Type B pancreatic cell (in vitro differentiated cells): ENCODE measurements around the gene PNMA6E. TPM values are rescaled to one million over a fixed set of nuclear protein-coding genes. Genes with fewer than 3 reads are reported as not detected.

Source experiments
- DNase-seq: peaks from one replicate; pipeline ENCODE4 v3.0.0; 2021; ENCODE audit warnings: mixed read lengths; ENCODE audit not compliant: unreplicated experiment; ENCODE audit errors: extremely low spot score
- H3K27ac Mint-ChIP-seq: 2 replicates; pipeline ENCODE4 v1.8.0; 2021; ENCODE audit warnings: mild to moderate bottlenecking, mixed read lengths
- H3K27me3 Mint-ChIP-seq: 2 replicates; pipeline ENCODE4 v1.8.0; 2021; ENCODE audit warnings: mixed read lengths
- H3K36me3 Mint-ChIP-seq: 2 replicates; pipeline ENCODE4 v1.8.0; 2021; ENCODE audit warnings: mixed read lengths
- H3K4me1 Mint-ChIP-seq: one replicate; pipeline ENCODE4 v1.8.0; 2021; ENCODE audit warnings: mixed read lengths; ENCODE audit not compliant: unreplicated experiment
- H3K4me3 Mint-ChIP-seq: 2 replicates; pipeline ENCODE4 v1.8.0; 2021; ENCODE audit warnings: mild to moderate bottlenecking, mixed read lengths
- H3K9me3 Mint-ChIP-seq: 2 replicates; pipeline ENCODE4 v1.8.0; 2021; ENCODE audit warnings: mixed read lengths
- total RNA-seq: library from RNA; stranded (reverse); gene quantifications from 2 replicates; pipeline ENCODE4 v1.2.1, GENCODE V29; 2021; ENCODE audit warnings: low replicate concordance
- TF ChIP-seq, protein P1 (sequence below): fragments of 200-600 bp; sonication (generic); conservative IDR thresholded peaks from 2 replicates; pipeline ENCODE4 v1.5.0; 2021; ENCODE audit warnings: antibody characterized with exemption, mild to moderate bottlenecking

PNMA6E gene
- total RNA-seq, 1 donor from 2014 or later = not detected

DNA sequence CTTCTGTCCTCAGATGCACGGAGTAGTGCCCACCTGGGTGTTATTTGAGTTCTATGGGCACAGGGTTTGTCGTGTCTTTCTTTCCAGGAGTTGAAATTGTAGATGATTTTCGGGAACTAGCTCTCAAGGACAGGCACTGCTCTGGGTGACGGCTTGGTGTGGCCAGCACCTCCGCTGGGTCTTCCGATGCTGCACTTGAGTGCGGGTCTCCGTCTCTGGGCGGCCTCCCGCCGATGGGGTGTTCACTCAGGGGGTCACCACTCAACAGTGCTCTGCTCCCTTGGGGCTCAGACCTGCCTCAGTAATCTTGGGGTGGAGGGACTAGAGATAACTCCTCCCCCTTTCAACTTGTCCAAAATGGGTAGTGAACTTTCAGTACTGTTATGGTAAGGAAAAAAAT lies 12.6 kb upstream of the PNMA6E start:
- no peaks in the 10 kb centered on the region for H3K4me1 Mint-ChIP-seq

DNA sequence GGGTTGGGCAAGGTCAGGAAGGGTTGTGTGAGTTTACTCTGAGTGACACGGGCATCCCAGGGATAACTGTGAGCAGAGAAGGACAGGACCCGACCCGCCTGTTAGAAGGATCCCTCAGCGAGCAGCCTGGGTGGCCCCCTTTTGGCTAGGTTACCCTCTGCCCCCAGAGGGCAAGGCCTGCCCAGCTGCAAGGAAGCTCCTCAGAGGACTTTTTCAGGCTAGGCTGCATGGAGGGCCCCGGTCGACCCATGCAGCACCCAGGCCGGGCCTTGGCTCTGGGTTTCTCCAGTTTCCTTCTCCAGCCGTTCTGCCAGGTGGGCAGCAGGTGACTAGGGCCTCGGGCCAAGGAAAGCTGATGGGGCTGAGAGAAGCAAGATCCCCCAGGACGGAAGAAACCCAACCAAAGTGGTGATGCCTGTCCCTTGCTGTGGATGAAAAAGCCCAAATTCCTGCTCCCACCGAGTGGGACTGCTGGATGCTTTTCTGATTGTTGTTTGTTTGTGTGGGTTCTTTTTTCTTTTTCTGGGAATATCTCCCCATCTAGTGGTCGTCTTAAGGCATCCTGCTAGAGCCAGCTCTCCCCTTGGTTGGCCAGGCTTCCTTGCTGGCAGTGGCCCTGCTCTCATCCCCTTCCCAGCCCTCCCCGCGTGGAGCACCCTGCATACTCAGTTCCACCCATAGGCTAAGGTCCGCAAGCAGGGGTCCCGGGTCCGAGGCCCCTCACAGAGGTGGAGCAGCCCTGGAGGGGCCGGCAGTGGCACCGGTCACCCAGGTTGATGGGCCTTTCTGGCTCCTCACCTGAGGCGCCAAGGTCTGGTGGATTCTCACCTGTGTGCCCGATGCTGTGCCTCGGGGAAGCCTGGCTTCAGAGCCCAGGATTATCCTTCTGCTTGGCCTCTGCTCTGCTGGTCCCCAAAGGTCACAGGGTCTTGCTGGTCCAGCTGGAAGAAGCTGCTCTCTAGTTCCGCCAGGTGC lies 11.9 kb upstream of the PNMA6E start:
- Mint-ChIP-seq H3K9me3 (no peaks in the 10 kb centered on the region), H3K27me3 (peaks cover 17% of the 10 kb centered on the region), H3K4me1 (no peaks in the 10 kb centered on the region), H3K36me3 (no peaks in the 10 kb centered on the region), H3K27ac (no peak overlapping the region), H3K4me3 (no peak overlapping the region)
- no peak for DNase-seq
- TF ChIP-seq, protein P1, sequence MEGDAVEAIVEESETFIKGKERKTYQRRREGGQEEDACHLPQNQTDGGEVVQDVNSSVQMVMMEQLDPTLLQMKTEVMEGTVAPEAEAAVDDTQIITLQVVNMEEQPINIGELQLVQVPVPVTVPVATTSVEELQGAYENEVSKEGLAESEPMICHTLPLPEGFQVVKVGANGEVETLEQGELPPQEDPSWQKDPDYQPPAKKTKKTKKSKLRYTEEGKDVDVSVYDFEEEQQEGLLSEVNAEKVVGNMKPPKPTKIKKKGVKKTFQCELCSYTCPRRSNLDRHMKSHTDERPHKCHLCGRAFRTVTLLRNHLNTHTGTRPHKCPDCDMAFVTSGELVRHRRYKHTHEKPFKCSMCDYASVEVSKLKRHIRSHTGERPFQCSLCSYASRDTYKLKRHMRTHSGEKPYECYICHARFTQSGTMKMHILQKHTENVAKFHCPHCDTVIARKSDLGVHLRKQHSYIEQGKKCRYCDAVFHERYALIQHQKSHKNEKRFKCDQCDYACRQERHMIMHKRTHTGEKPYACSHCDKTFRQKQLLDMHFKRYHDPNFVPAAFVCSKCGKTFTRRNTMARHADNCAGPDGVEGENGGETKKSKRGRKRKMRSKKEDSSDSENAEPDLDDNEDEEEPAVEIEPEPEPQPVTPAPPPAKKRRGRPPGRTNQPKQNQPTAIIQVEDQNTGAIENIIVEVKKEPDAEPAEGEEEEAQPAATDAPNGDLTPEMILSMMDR = peak; percentile 36

More for the DNA sequence above, 12.6 kb upstream of the PNMA6E start:
- no peak for DNase-seq
- no peaks in the 10 kb centered on the region for H3K36me3 Mint-ChIP-seq
- TF ChIP-seq, protein P1 = no peak
- peaks cover 17% of the 10 kb centered on the region for H3K27me3 Mint-ChIP-seq
- no peaks in the 10 kb centered on the region for H3K9me3 Mint-ChIP-seq
- no peak overlapping the region for H3K4me3 Mint-ChIP-seq
- no peak overlapping the region for H3K27ac Mint-ChIP-seq

DNA sequence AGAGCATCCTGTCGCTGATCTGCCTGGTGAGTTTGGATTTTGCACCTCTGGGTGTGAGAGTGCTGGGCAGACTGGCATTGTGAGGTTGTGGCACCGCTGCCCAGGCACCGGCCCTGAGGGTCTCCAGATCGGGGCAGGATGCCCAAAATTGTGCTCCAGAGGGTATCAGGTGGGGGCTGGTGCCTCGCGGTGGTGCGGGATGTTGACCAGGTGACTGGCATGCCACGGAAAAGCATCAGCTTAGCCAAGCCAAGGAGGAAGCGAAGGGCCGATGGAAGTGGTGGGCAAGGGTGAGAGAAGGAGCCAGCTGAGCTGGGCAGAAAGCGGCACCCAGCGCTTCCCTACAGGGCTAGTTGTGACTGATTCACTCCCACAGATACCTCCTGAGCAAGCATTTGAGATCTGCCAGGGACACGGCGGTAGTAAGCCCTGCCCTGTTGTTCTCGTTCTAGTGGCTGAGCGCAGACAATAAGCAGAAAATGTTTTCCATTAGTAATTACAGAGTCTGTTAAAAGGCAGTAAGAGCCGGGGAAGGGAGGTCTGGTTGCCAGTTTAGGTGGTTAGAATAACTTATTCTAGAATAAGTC lies 10.9 kb upstream of the PNMA6E start:
- H3K9me3 Mint-ChIP-seq = no peaks in the 10 kb centered on the region
- no peak overlapping the region for H3K4me3 Mint-ChIP-seq

DNA sequence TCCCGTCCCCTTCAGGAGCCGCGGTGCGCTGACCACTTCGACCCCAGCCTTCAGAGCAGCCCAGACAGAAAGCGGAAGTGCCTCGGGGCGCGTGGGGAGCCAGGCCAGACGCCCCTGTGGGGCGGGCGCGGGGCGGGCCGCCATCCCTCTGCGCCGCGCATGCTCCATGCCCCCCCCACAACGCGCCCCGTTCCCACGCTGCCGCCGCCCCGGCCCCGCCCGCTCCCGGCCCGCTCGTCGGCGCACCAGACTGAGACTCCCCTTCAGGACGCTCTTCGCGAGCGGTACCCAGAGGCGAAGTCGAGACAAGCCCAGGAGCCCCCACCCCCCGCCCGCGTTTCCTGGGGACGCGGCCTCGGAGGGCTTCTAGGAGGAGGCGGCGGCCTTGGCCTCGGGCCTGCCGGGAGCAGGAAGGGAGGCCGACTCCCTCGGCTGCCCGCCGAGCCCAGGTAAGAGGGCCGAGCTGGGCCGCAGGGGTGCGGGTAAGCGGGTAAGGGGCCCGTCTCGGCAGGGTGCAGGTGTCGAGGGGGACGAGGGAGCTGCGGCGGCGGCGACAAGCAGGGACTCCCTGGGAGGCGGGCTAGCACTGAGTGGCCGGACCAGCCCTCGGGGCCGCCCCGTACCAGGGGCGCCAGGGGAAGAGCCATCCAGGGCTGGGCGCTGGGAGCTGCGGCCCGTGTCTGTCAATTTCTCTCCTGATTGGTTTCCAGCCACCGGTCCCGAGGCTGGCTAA lies 10.3 kb upstream of the PNMA6E start, which contains the start of gene ZFP92:
Gene ZFP92, plus strand, starts transcription at position 218 of the 733 bp plus-strand sequence. CDS start 6,851 bp downstream, outside the sequence.
- H3K27me3 Mint-ChIP-seq = peaks cover 20% of the 10 kb centered on the region
- TF ChIP-seq, protein P1 = no peak
- no peaks in the 10 kb centered on the region for H3K9me3 Mint-ChIP-seq
- no peak within 1 kb of the TSS for H3K27ac Mint-ChIP-seq
- peak within 1 kb of the TSS; percentile 49 for H3K4me3 Mint-ChIP-seq
- no peak for DNase-seq
- H3K4me1 Mint-ChIP-seq = no peaks in the 10 kb centered on the region
- H3K36me3 Mint-ChIP-seq = no peaks in the 10 kb centered on the region

More for the DNA sequence above, 10.9 kb upstream of the PNMA6E start:
- H3K27ac Mint-ChIP-seq = no peak overlapping the region
- DNase-seq = no peak
- no peaks in the 10 kb centered on the region for H3K36me3 Mint-ChIP-seq
- TF ChIP-seq, protein P1 = no peak
- peaks cover 17% of the 10 kb centered on the region for H3K27me3 Mint-ChIP-seq
- no peaks in the 10 kb centered on the region for H3K4me1 Mint-ChIP-seq

DNA sequence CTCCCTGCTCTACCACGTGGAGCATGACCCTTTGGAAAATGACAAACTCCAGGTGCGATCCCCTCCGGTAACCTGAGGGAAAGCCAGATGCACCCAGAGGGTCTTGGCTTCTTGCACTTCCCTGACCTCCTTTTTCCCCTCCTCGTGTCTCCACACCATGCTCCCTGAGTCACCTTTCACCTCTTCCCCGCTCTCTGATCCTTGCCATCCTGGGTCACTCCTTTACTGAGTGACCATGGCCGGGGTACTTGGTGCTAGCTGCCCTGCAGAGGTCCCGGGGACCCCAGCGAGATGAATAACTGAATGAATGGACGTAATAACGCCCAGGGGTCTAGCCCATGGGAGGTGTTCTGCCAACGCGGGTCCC lies 9.7 kb upstream of the PNMA6E start:
- Mint-ChIP-seq H3K4me1 (no peaks in the 10 kb centered on the region), H3K36me3 (no peaks in the 10 kb centered on the region), H3K4me3 (peak overlapping the region; percentile 49), H3K27ac (no peak overlapping the region), H3K9me3 (no peaks in the 10 kb centered on the region), H3K27me3 (peaks cover 21% of the 10 kb centered on the region)
- TF ChIP-seq, protein P1 = no peak
- DNase-seq = no peak
